Keratinocyte (primary cell): ENCODE data around the gene OR13J1.

Experiments used
- EZH2 ChIP-seq: IDR thresholded peaks from one replicate; pipeline ENCODE4 v1.6.1; 2012; ENCODE audit warnings: inconsistent platforms, mild to moderate bottlenecking, low read length, moderate library complexity
- TF ChIP-seq, protein P1 (sequence below), 3 experiments: IDR thresholded peaks in 1 of 3; conservative IDR thresholded peaks in 1 of 3; optimal IDR thresholded peaks in 1 of 3; 2 replicates in 2 of 3; 3 replicates in 1 of 3; pipeline versions ENCODE3 to v1.5.1; 2011; ENCODE audit warnings: low read length in 3 of 3, mild to moderate bottlenecking in 3 of 3, moderate library complexity in 2 of 3, control low read depth in 1 of 3, inconsistent platforms in 1 of 3; ENCODE audit not compliant: insufficient read depth in 2 of 3; ENCODE audit errors: extremely low read depth in 1 of 3

GRCh38 chr9:35845824-35846771, 24.1 kb downstream of the OR13J1 start:
- TF ChIP-seq, protein P1, sequence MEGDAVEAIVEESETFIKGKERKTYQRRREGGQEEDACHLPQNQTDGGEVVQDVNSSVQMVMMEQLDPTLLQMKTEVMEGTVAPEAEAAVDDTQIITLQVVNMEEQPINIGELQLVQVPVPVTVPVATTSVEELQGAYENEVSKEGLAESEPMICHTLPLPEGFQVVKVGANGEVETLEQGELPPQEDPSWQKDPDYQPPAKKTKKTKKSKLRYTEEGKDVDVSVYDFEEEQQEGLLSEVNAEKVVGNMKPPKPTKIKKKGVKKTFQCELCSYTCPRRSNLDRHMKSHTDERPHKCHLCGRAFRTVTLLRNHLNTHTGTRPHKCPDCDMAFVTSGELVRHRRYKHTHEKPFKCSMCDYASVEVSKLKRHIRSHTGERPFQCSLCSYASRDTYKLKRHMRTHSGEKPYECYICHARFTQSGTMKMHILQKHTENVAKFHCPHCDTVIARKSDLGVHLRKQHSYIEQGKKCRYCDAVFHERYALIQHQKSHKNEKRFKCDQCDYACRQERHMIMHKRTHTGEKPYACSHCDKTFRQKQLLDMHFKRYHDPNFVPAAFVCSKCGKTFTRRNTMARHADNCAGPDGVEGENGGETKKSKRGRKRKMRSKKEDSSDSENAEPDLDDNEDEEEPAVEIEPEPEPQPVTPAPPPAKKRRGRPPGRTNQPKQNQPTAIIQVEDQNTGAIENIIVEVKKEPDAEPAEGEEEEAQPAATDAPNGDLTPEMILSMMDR (optimal IDR thresholded peaks at IDR 0.05 in 1 of 3, IDR thresholded peaks at IDR 0.05 in 1 of 3, conservative IDR thresholded peaks at IDR 0.05 in 1 of 3; ENCODE audit: extremely low read depth in 1 of 3, insufficient read depth in 2 of 3, low read length in 3 of 3), result no peak
- TF ChIP-seq EZH2, result no peak
